HepG2 (cell line): ENCODE data around the gene DOCK11. TPM values are rescaled to one million over a fixed set of nuclear protein-coding genes. Genes with fewer than 3 reads are reported as not detected.

Experiments used
- ATAC-seq: fragments of 200-7000 bp; cut with Tn5 transposase; 3 replicates; pipeline ENCODE4 v1.9.1; 2020; ENCODE audit warnings: mild to moderate bottlenecking, moderate library complexity
- BruUV-seq: library from RNA; stranded (reverse); fragments of 400-500 nt; replicated peaks from 2 replicates; lab custom pipeline; 2021; lab: Mats Ljungman, UMichigan
- CTCF ChIA-PET: fragments of 300-600 bp; formaldehyde crosslinking; extraction: SDS; loops from one replicate; lab custom pipeline; 2021; ENCODE audit warnings: low total read pairs, inconsistent platforms, low intra/inter-chr PET ratio; lab: Yijun Ruan, JAX
- POLR2A ChIA-PET: fragments of 350-600 bp; sonication (Branson Sonifier 250); formaldehyde crosslinking; loops from one replicate; lab custom pipeline; 2020; ENCODE audit warnings: antibody characterized with exemption, inconsistent platforms; lab: Yijun Ruan, JAX
- DNase-seq: peaks from one replicate; pipeline ENCODE4 v3.0.0-alpha.2; 2015; ENCODE audit warnings: low spot score
- FAIRE-seq: peaks from 3 replicates; lab custom pipeline; 2011; peaks lifted over from hg19 to GRCh38; lab: Jason Lieb, UNC
- H2AFZ ChIP-seq: one replicate; pipeline ENCODE4 v1.6.1; 2011; ENCODE audit warnings: low read length, inconsistent platforms
- H3K27ac ChIP-seq: fragments of 300-600 bp; 3 replicates; pipeline ENCODE4 v1.8.0; 2011; ENCODE audit warnings: mixed run types, mild to moderate bottlenecking, mixed read lengths, low read length, inconsistent platforms; ENCODE audit not compliant: insufficient read depth; ENCODE audit errors: extremely low read length
- H3K27me3 ChIP-seq, 2 experiments: fragments of 200-600 bp in 1 of 2; 2 replicates in 1 of 2; 3 replicates in 1 of 2; pipeline versions ENCODE4 v1.6.0 to v1.8.0; 2011; ENCODE audit warnings: low read length in 2 of 2, mild to moderate bottlenecking in 2 of 2, moderate library complexity in 2 of 2, inconsistent platforms in 1 of 2; ENCODE audit not compliant: insufficient read depth in 2 of 2, control insufficient read depth in 1 of 2
- H3K36me3 ChIP-seq, 2 experiments: fragments of 200-600 bp in 1 of 2; replicated peaks in 1 of 2; 2 replicates in 1 of 2; 3 replicates in 1 of 2; pipeline versions ENCODE4 v1.5.1 to v1.8.0; 2011; ENCODE audit warnings: low read length in 2 of 2, inconsistent platforms in 1 of 2; ENCODE audit not compliant: insufficient read depth in 2 of 2, control insufficient read depth in 1 of 2
- H3K4me1 ChIP-seq: 2 replicates; pipeline ENCODE4 v1.5.1; 2012; ENCODE audit warnings: low read length, inconsistent platforms; ENCODE audit not compliant: insufficient read depth
- H3K4me2 ChIP-seq: 2 replicates; pipeline ENCODE4 v1.6.0; 2011; ENCODE audit warnings: low read depth, low read length, inconsistent platforms
- H3K4me3 ChIP-seq, 3 experiments: fragments of 200-600 bp in 1 of 3; sonication (generic), shearing (Covaris generic) in 1 of 3; replicated peaks in 1 of 3; 2 replicates each; pipeline ENCODE4 v1.5.1; 2011 to 2016; ENCODE audit warnings: low read length in 3 of 3, inconsistent platforms in 2 of 3, low read depth in 2 of 3, mild to moderate bottlenecking in 2 of 3, control low read depth in 1 of 3, mixed read lengths in 1 of 3; ENCODE audit not compliant: insufficient read depth in 1 of 3
- H3K79me2 ChIP-seq: one replicate; pipeline ENCODE4 v1.6.1; 2011; ENCODE audit warnings: low read length, inconsistent platforms; ENCODE audit not compliant: insufficient read depth
- H3K9ac ChIP-seq: 2 replicates; pipeline ENCODE4 v1.6.0; 2011; ENCODE audit warnings: mild to moderate bottlenecking, low read depth, low read length, inconsistent platforms; ENCODE audit not compliant: insufficient read depth
- H3K9me3 ChIP-seq: 2 replicates; pipeline ENCODE4 v1.5.1; 2012; ENCODE audit warnings: mild to moderate bottlenecking, low read length
- H4K20me1 ChIP-seq: 2 replicates; pipeline ENCODE4 v1.6.0; 2011; ENCODE audit warnings: inconsistent platforms, mild to moderate bottlenecking, low read length, moderate library complexity; ENCODE audit not compliant: insufficient read depth
- AKAP8 ChIP-seq: sonication (generic); formaldehyde crosslinking; IDR thresholded peaks from 2 replicates; pipeline ENCODE4 v1.5.1; 2020; ENCODE audit warnings: mild to moderate bottlenecking, missing genetic modification reagents
- ARID3A ChIP-seq: IDR thresholded peaks from 2 replicates; pipeline ENCODE4 v1.6.1; 2012; ENCODE audit warnings: low read depth, low read length, improper control_type of control experiment
- CERS6 ChIP-seq: sonication (generic); formaldehyde crosslinking; IDR thresholded peaks from 2 replicates; pipeline ENCODE4 v1.5.0; 2020; ENCODE audit warnings: missing genetic modification reagents
- MAF1 ChIP-seq: sonication (generic); formaldehyde crosslinking; IDR thresholded peaks from 2 replicates; pipeline ENCODE4 v1.5.0; 2020; ENCODE audit warnings: missing genetic modification reagents, borderline replicate concordance
- MATR3 ChIP-seq: sonication (generic); formaldehyde crosslinking; IDR thresholded peaks from 2 replicates; pipeline ENCODE4 v1.4.0; 2020; ENCODE audit warnings: missing genetic modification reagents
- POGK ChIP-seq: sonication (generic); formaldehyde crosslinking; conservative IDR thresholded peaks from 2 replicates; pipeline ENCODE4 v1.8.0; 2022; ENCODE audit warnings: mild to moderate bottlenecking, moderate library complexity, missing genetic modification reagents
- REPIN1 ChIP-seq: sonication (generic); formaldehyde crosslinking; IDR thresholded peaks from 2 replicates; pipeline ENCODE4 v1.8.0; 2022; ENCODE audit warnings: missing genetic modification reagents, low read depth, mild to moderate bottlenecking, borderline replicate concordance
- RFX3 ChIP-seq: IDR thresholded peaks from 2 replicates; pipeline ENCODE4 v1.6.1; 2016; ENCODE audit warnings: missing biosample characterization, missing genetic modification reagents
- SRSF4 ChIP-seq: fragments of 200-400 bp; formaldehyde crosslinking; IDR thresholded peaks from one replicate; pipeline ENCODE4 v1.6.1; 2018; ENCODE audit warnings: mild to moderate bottlenecking, low read depth, low read length, moderate library complexity; ENCODE audit not compliant: poor library complexity, severe bottlenecking
- THAP11 ChIP-seq: IDR thresholded peaks from 2 replicates; pipeline ENCODE4 v1.6.1; 2016; ENCODE audit warnings: missing biosample characterization, missing genetic modification reagents
- ZNF124 ChIP-seq: sonication (generic); formaldehyde crosslinking; IDR thresholded peaks from 2 replicates; pipeline ENCODE4 v1.4.0; 2020; ENCODE audit warnings: missing genetic modification reagents
- ZNF232 ChIP-seq: sonication (generic); formaldehyde crosslinking; IDR thresholded peaks from 2 replicates; pipeline ENCODE4 v1.4.0; 2020; ENCODE audit warnings: missing genetic modification reagents, borderline replicate concordance
- ZSCAN29 ChIP-seq: sonication (generic); formaldehyde crosslinking; conservative IDR thresholded peaks from 2 replicates; pipeline ENCODE4 v1.4.0; 2020; ENCODE audit warnings: mild to moderate bottlenecking, missing genetic modification reagents
- WGBS: methylation state at CpG from one replicate; pipeline ENCODE4 v1.1.6; 2017; ENCODE audit warnings: low lambda C conversion rate; 5-methylcytosine and 5-hydroxymethylcytosine counted together
- in situ Hi-C: cut with HindIII; loops from 2 replicates; pipeline ENCODE4 v1.10.0; 2017; ENCODE audit warnings: low pct_unique_long_range_greater_than_20kb; ENCODE audit not compliant: extremely low pct_ligation_motif_present
- intact Hi-C: fragments of 100-400 bp; cut with micrococcal nuclease; formaldehyde crosslinking; loops from one replicate; pipeline ENCODE4 v1.10.0; 2022; ENCODE audit not compliant: unreplicated experiment
- polyA plus RNA-seq, 8 experiments: library from polyadenylated mRNA; depleted of rRNA in 3 of 8; stranded (reverse) in 7 of 8; unstranded in 1 of 8; fragments of >200 nt; fragmentation: Illumina TruSeq in 4 of 8; extraction: Trizol in 4 of 8; gene quantifications; 2 replicates each; pipeline versions ENCODE4 v1.2.1 to v1.2.3, GENCODE V29; 2011 to 2016; ENCODE audit warnings: low read depth in 4 of 8, missing spikeins in 1 of 8, mixed read lengths in 1 of 8; ENCODE audit not compliant: insufficient read depth in 1 of 8
- total RNA-seq, 5 experiments: library from RNA; depleted of rRNA; stranded (reverse); fragments of >200 nt; fragmentation: Illumina TruSeq; extraction: Trizol; gene quantifications; 2 replicates each; pipeline ENCODE4 v1.2.3, GENCODE V29; 2016; ENCODE audit warnings: low read depth in 1 of 5
- TF ChIP-seq, protein P1 (sequence below): sonication (generic); formaldehyde crosslinking; IDR thresholded peaks from 2 replicates; pipeline ENCODE4 v1.8.1; 2023; ENCODE audit warnings: mild to moderate bottlenecking, missing genetic modification reagents
- TF ChIP-seq, protein P2 (sequence below): IDR thresholded peaks from 2 replicates; pipeline ENCODE4 v1.6.1; 2016; ENCODE audit warnings: missing compliant biosample characterization, missing genetic modification reagents, borderline replicate concordance

The DOCK11 gene
- total and polyA plus RNA-seq, 2 of the 13 experiments (the other 11 are each of a cell fraction or from before 2014, with no cell fraction given): 0.02 to 0.12 TPM

DNA sequence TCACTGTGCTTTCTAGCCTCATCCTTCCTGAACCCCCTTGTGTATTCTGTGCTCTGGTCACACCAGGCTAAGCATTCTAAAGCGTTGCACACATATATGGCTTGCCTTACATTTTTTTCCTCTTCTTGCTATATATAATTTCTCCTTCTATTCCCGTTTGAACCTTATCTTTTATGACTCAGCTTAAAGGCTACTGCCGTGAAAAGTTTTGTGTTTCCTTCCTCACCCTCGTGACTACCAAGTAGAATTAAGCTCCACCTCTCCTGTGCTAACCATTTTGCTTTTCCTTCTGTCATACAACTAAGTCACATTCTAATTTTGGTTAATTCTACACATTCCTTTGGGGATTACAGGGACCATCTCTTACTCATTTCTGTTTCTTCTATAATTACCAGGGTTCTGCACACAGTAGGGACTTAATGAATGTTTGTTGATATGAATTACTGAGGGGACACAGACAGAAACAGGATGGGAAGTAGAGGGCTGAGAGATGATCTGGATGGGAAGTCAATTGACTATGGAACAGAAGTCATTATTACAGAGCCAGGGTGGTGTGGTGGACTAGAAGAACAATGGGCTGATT lies 67.1 kb downstream of the DOCK11 start:
- TF ChIP-seq ZNF124 (CRISPR knock-in tag): no peak
- no peak for TF ChIP-seq MAF1 (CRISPR knock-in tag)
- TF ChIP-seq ARID3A: no peak
- TF ChIP-seq, protein P1, sequence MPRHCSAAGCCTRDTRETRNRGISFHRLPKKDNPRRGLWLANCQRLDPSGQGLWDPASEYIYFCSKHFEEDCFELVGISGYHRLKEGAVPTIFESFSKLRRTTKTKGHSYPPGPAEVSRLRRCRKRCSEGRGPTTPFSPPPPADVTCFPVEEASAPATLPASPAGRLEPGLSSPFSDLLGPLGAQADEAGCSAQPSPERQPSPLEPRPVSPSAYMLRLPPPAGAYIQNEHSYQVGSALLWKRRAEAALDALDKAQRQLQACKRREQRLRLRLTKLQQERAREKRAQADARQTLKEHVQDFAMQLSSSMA: no peak
- TF ChIP-seq, protein P2, sequence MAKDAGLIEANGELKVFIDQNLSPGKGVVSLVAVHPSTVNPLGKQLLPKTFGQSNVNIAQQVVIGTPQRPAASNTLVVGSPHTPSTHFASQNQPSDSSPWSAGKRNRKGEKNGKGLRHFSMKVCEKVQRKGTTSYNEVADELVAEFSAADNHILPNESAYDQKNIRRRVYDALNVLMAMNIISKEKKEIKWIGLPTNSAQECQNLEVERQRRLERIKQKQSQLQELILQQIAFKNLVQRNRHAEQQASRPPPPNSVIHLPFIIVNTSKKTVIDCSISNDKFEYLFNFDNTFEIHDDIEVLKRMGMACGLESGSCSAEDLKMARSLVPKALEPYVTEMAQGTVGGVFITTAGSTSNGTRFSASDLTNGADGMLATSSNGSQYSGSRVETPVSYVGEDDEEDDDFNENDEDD (CRISPR knock-in tag): no peak
- no peak for TF ChIP-seq MATR3
- TF ChIP-seq POGK (CRISPR knock-in tag): no peak
- TF ChIP-seq RFX3: no peak
- TF ChIP-seq ZSCAN29 (CRISPR knock-in tag): no peak
- no peak for TF ChIP-seq AKAP8 (CRISPR knock-in tag)
- TF ChIP-seq CERS6 (CRISPR knock-in tag): no peak
- no peak for TF ChIP-seq SRSF4
- no peak for TF ChIP-seq THAP11 (CRISPR knock-in tag)
- TF ChIP-seq REPIN1 (CRISPR knock-in tag): no peak
- no peak for TF ChIP-seq ZNF232 (CRISPR knock-in tag)
- no peak overlapping the region for H3K4me3 ChIP-seq
- H3K9me3 ChIP-seq: no peaks in the 10 kb centered on the region
- in situ Hi-C loops: no loop called here
- DNase-seq: no peak
- 35% methylated on average over 4 of the region's 4 CpGs for WGBS
- ChIA-PET CTCF (no interaction called here), POLR2A (no interaction called here)
- H2AFZ ChIP-seq: no peak overlapping the region
- H3K27ac ChIP-seq: no peak overlapping the region
- H3K4me1 ChIP-seq: no peaks in the 10 kb centered on the region
- H3K4me2 ChIP-seq: no peak overlapping the region
- FAIRE-seq: no peak
- no TSS peak for BruUV-seq
- no peaks in the 10 kb centered on the region for H3K79me2 ChIP-seq
- ATAC-seq: no peak
- no peaks in the 10 kb centered on the region for H4K20me1 ChIP-seq
- H3K9ac ChIP-seq: no peak overlapping the region
- intact Hi-C loops: no loop called here
- no peaks in the 10 kb centered on the region for H3K27me3 ChIP-seq
- H3K36me3 ChIP-seq: no peaks in the 10 kb centered on the region
